ENCODE results near the gene ACMSD. TPM values are rescaled to one million over a fixed set of nuclear protein-coding genes. Genes with fewer than 3 reads are reported as not detected.

ACMSD gene
- total RNA-seq, 2 donors from 2014 or later = not detected

- no peak overlapping the region for H3K4me3 ChIP-seq
- H3K9ac ChIP-seq (ENCODE audit: low read depth in 2 of 2, low read length in 2 of 2) = no peak overlapping the region
- intact Hi-C loops (cut with DNase I) = no loop called here
- H3K36me3 ChIP-seq = no peaks in the 10 kb centered on the region
- H3K9me3 ChIP-seq = no peaks in the 10 kb centered on the region
- DNase-seq = no peak
- TF ChIP-seq, protein P1, sequence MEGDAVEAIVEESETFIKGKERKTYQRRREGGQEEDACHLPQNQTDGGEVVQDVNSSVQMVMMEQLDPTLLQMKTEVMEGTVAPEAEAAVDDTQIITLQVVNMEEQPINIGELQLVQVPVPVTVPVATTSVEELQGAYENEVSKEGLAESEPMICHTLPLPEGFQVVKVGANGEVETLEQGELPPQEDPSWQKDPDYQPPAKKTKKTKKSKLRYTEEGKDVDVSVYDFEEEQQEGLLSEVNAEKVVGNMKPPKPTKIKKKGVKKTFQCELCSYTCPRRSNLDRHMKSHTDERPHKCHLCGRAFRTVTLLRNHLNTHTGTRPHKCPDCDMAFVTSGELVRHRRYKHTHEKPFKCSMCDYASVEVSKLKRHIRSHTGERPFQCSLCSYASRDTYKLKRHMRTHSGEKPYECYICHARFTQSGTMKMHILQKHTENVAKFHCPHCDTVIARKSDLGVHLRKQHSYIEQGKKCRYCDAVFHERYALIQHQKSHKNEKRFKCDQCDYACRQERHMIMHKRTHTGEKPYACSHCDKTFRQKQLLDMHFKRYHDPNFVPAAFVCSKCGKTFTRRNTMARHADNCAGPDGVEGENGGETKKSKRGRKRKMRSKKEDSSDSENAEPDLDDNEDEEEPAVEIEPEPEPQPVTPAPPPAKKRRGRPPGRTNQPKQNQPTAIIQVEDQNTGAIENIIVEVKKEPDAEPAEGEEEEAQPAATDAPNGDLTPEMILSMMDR (IDR thresholded peaks at IDR 0.05) = no peak
- no peaks in the 10 kb centered on the region for H3K4me1 ChIP-seq
- no peak overlapping the region for H3K27ac ChIP-seq
- H3K27me3 ChIP-seq = no peaks in the 10 kb centered on the region
These were observed 1.2 kb downstream of the ACMSD start for GRCh38 chr2:134839649-134840048.

GRCh38 chr2:134842930-134843490 is 4.6 kb downstream of the ACMSD start:
- Histone ChIP-seq H3K9ac (ENCODE audit: low read depth in 2 of 2, low read length in 2 of 2) (no peak overlapping the region), H3K9me3 (no peaks in the 10 kb centered on the region), H3K27ac (no peak overlapping the region), H3K4me3 (no peak overlapping the region), H3K4me1 (no peaks in the 10 kb centered on the region), H3K36me3 (no peaks in the 10 kb centered on the region), H3K27me3 (no peaks in the 10 kb centered on the region)
- intact Hi-C loops (cut with DNase I) = no loop called here
- TF ChIP-seq, protein P1 (IDR thresholded peaks at IDR 0.05) = no peak
- DNase-seq = no peak

DNA sequence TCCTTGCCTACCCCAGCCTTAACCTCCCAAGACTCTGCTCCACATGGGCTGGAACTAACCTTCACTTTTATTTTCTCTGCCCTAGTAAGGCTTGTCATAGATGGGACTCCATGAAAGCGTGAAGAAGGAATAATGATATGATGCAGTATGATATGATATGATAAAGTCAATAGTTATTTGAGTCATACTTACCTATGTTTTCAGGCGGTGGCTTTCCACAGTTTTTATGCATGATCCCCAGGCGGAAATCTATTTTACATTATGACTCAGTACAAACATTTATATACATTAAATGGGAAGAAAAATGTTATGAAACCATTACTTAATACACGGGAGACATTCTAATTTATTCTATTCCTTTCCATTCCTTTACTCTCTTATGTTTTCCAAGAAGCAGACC is 5.6 kb downstream of the ACMSD start:
- Histone ChIP-seq H3K27ac (no peak overlapping the region), H3K27me3 (no peaks in the 10 kb centered on the region), H3K4me3 (no peak overlapping the region), H3K36me3 (no peaks in the 10 kb centered on the region), H3K4me1 (no peaks in the 10 kb centered on the region), H3K9me3 (no peaks in the 10 kb centered on the region), H3K9ac (ENCODE audit: low read depth in 2 of 2, low read length in 2 of 2) (no peak overlapping the region)
- no peak for DNase-seq
- TF ChIP-seq, protein P1 (IDR thresholded peaks at IDR 0.05) = no peak
- intact Hi-C loops (cut with DNase I) = no loop called here

- TF ChIP-seq, protein P1 (IDR thresholded peaks at IDR 0.05) = no peak
- Histone ChIP-seq H3K4me1 (no peaks in the 10 kb centered on the region), H3K36me3 (no peaks in the 10 kb centered on the region), H3K4me3 (no peak overlapping the region), H3K9ac (ENCODE audit: low read depth in 2 of 2, low read length in 2 of 2) (no peak overlapping the region), H3K27ac (no peak overlapping the region), H3K27me3 (no peaks in the 10 kb centered on the region), H3K9me3 (no peaks in the 10 kb centered on the region)
- no peak for DNase-seq
- intact Hi-C loops (cut with DNase I) = no loop called here
These were observed 6.6 kb downstream of the ACMSD start for GRCh38 chr2:134845028-134845427.

- Histone ChIP-seq H3K4me1 (no peaks in the 10 kb centered on the region), H3K27ac (no peak overlapping the region), H3K4me3 (no peak overlapping the region), H3K9ac (ENCODE audit: low read depth in 2 of 2, low read length in 2 of 2) (no peak overlapping the region), H3K27me3 (no peaks in the 10 kb centered on the region), H3K36me3 (no peaks in the 10 kb centered on the region), H3K9me3 (no peaks in the 10 kb centered on the region)
- intact Hi-C loops (cut with DNase I) = no loop called here
- no peak for DNase-seq
- TF ChIP-seq, protein P1 (IDR thresholded peaks at IDR 0.05) = no peak
These were observed 7.3 kb downstream of the ACMSD start for GRCh38 chr2:134845719-134846118.
